ENCODE measurements around the gene ESRP2.
A peak's percentile ranks its signal among the peaks of the same experiment; 100 is the strongest.

The ESRP2 gene

GRCh38 chr16:68270353-68270752, 34.4 kb upstream of the ESRP2 start:
- no peak for TF ChIP-seq CTCF (IDR thresholded peaks at IDR 0.05; ENCODE audit: extremely low read depth, missing control alignments)
- no peak for DNase-seq (ENCODE audit: low spot score)

- no peak for TF ChIP-seq CTCF (IDR thresholded peaks at IDR 0.05; ENCODE audit: extremely low read depth, missing control alignments)
- no peak for DNase-seq (ENCODE audit: low spot score)
Measured at GRCh38 chr16:68269793-68270192, 33.9 kb upstream of the ESRP2 start.

- no peak for DNase-seq (ENCODE audit: low spot score)
- TF ChIP-seq CTCF (IDR thresholded peaks at IDR 0.05; ENCODE audit: extremely low read depth, missing control alignments) = no peak
Measured at GRCh38 chr16:68267612-68268405, 31.9 kb upstream of the ESRP2 start.

- DNase-seq (ENCODE audit: low spot score) = peak; percentile 59
Measured at GRCh38 chr16:68265078-68265920, 29.4 kb upstream of the ESRP2 start.

GRCh38 chr16:68264128-68265077, 28.5 kb upstream of the ESRP2 start, which contains the start of gene SLC7A6:
Gene SLC7A6, plus strand, starts transcription at chr16:68264526. Its CDS starts 10,201 bp downstream, at chr16:68274727.
- peak; percentile 72 for TF ChIP-seq CTCF (IDR thresholded peaks at IDR 0.05; ENCODE audit: extremely low read depth, missing control alignments)
- DNase-seq (ENCODE audit: low spot score) = peak; percentile 91

More at GRCh38 chr16:68265078-68265920, 29.4 kb upstream of the ESRP2 start:
- no peak for TF ChIP-seq CTCF (IDR thresholded peaks at IDR 0.05; ENCODE audit: extremely low read depth, missing control alignments)

GRCh38 chr16:68263559-68264127, 27.7 kb upstream of the ESRP2 start:
- DNase-seq (ENCODE audit: low spot score) = no peak
- no peak for TF ChIP-seq CTCF (IDR thresholded peaks at IDR 0.05; ENCODE audit: extremely low read depth, missing control alignments)

All from GM20000 (cell line).